SK-N-SH (cell line): Measurements from ENCODE around the gene GNB1L. TPM values are rescaled to one million over a fixed set of nuclear protein-coding genes. Genes with fewer than 3 reads are reported as not detected.

Source experiments
- CTCF ChIA-PET: fragments of 300-600, 350-600 bp; formaldehyde crosslinking; extraction: SDS; loops from one replicate; lab custom pipeline; 2021; lab: Yijun Ruan, JAX
- POLR2A ChIA-PET: fragments of 350-600 bp; sonication (Branson Sonifier 250); formaldehyde crosslinking; extraction: SDS; loops from one replicate; lab custom pipeline; 2020; ENCODE audit warnings: antibody characterized with exemption, inconsistent platforms; lab: Yijun Ruan, JAX
- DNase-seq: peaks from one replicate; pipeline ENCODE4 v3.0.0; 2012
- H2AFZ ChIP-seq: fragments of 200-600 bp; sonication (generic); 2 replicates; pipeline ENCODE4 v1.8.1; 2016; ENCODE audit warnings: antibody characterized with exemption, mild to moderate bottlenecking, low read depth
- H3F3A ChIP-seq: fragments of 200-600 bp; sonication (generic); replicated peaks from 2 replicates; pipeline ENCODE3; 2016; ENCODE audit warnings: antibody characterized with exemption, mild to moderate bottlenecking; ENCODE audit not compliant: insufficient read depth
- H3K27ac ChIP-seq, 2 experiments: fragments of 200-500 bp in 1 of 2; fragments of 200-600 bp in 1 of 2; sonication (Bioruptor generic) in 1 of 2; sonication (generic), shearing (Covaris generic) in 1 of 2; 2 replicates each; pipeline versions ENCODE4 v1.5.1 to v1.6.1; 2014 to 2016; ENCODE audit warnings: low read depth in 2 of 2, inconsistent platforms in 1 of 2, low read length in 1 of 2, mild to moderate bottlenecking in 1 of 2, mixed read lengths in 1 of 2
- H3K27me3 ChIP-seq: fragments of 200-600 bp; sonication (generic), shearing (Covaris generic); 2 replicates; pipeline ENCODE4 v1.6.1; 2016; ENCODE audit warnings: mixed run types; ENCODE audit not compliant: insufficient read depth
- H3K36me3 ChIP-seq, 2 experiments: fragments of 200-500 bp in 1 of 2; fragments of 200-600 bp in 1 of 2; sonication (Bioruptor generic) in 1 of 2; sonication (generic) in 1 of 2; replicated peaks in 1 of 2; 2 replicates each; pipeline versions ENCODE3 to v1.5.1; 2014 to 2016; ENCODE audit warnings: low read length in 1 of 2, mild to moderate bottlenecking in 1 of 2; ENCODE audit not compliant: insufficient read depth in 2 of 2, control insufficient read depth in 1 of 2
- H3K4me1 ChIP-seq, 2 experiments: fragments of 200-500 bp in 1 of 2; fragments of 200-600 bp in 1 of 2; sonication (Bioruptor generic) in 1 of 2; sonication (generic), shearing (Covaris generic) in 1 of 2; 2 replicates each; pipeline versions ENCODE4 v1.5.1 to v1.6.1; 2014 to 2016; ENCODE audit warnings: low read depth in 1 of 2, low read length in 1 of 2, mixed run types in 1 of 2; ENCODE audit not compliant: insufficient read depth in 2 of 2, control insufficient read depth in 1 of 2
- H3K4me2 ChIP-seq: fragments of 200-600 bp; sonication (generic), shearing (Covaris generic); 2 replicates; pipeline ENCODE4 v1.6.1; 2017; ENCODE audit warnings: mixed run types
- H3K4me3 ChIP-seq, 2 experiments: fragments of 200-500 bp in 1 of 2; fragments of 200-600 bp in 1 of 2; sonication (Bioruptor generic) in 1 of 2; sonication (generic), shearing (Covaris generic) in 1 of 2; 2 replicates each; pipeline versions ENCODE4 v1.5.1 to v1.8.1; 2014 to 2016; ENCODE audit warnings: low read depth in 2 of 2, inconsistent platforms in 1 of 2, low read length in 1 of 2, mild to moderate bottlenecking in 1 of 2, mixed read lengths in 1 of 2, moderate library complexity in 1 of 2
- H3K79me2 ChIP-seq: fragments of 200-600 bp; sonication (generic); 2 replicates; pipeline ENCODE4 v1.8.1; 2017; ENCODE audit warnings: mild to moderate bottlenecking; ENCODE audit not compliant: insufficient read depth
- H3K9ac ChIP-seq: fragments of 200-600 bp; sonication (generic); 2 replicates; pipeline ENCODE4 v1.6.1; 2017; ENCODE audit warnings: mixed run types
- H3K9me2 ChIP-seq: fragments of 200-600 bp; sonication (generic); 2 replicates; pipeline ENCODE4 v1.6.1; 2017; ENCODE audit warnings: mixed run types
- H3K9me3 ChIP-seq: fragments of 200-600 bp; sonication (generic); 2 replicates; pipeline ENCODE4 v1.6.1; 2017; ENCODE audit warnings: mixed run types, mild to moderate bottlenecking, moderate library complexity
- H4K20me1 ChIP-seq: fragments of 200-600 bp; sonication (generic); 2 replicates; pipeline ENCODE4 v1.6.1; 2017; ENCODE audit warnings: mild to moderate bottlenecking, mixed run types; ENCODE audit not compliant: insufficient read depth
- CHD2 ChIP-seq: fragments of 150-350 bp; IDR thresholded peaks from 2 replicates; pipeline ENCODE4 v1.6.1; 2018; ENCODE audit warnings: low read length; ENCODE audit not compliant: partially characterized antibody
- ELF1 ChIP-seq: IDR thresholded peaks from 2 replicates; pipeline ENCODE4 v1.4.0; 2012
- EP300 ChIP-seq, 2 experiments: IDR thresholded peaks; 2 replicates each; pipeline versions ENCODE4 v1.4.0 to v1.6.1; 2012; ENCODE audit warnings: borderline replicate concordance in 1 of 2, low read depth in 1 of 2, low read length in 1 of 2
- EZH2phosphoT487 ChIP-seq: fragments of 200-600 bp; sonication (generic); IDR thresholded peaks from 2 replicates; pipeline ENCODE4 v1.6.1; 2017; ENCODE audit warnings: low read depth, mixed run types, mild to moderate bottlenecking, antibody characterized with exemption, moderate library complexity, borderline replicate concordance
- FOSL2 ChIP-seq: IDR thresholded peaks from 2 replicates; pipeline ENCODE4 v1.4.0; 2012; ENCODE audit warnings: low read depth, mild to moderate bottlenecking, moderate library complexity, borderline replicate concordance
- FOXJ3 ChIP-seq: sonication (generic); formaldehyde crosslinking; IDR thresholded peaks from 2 replicates; pipeline ENCODE4 v1.5.1; 2020; ENCODE audit warnings: mild to moderate bottlenecking, missing genetic modification reagents
- FOXM1 ChIP-seq: IDR thresholded peaks from 2 replicates; pipeline ENCODE4 v1.4.0; 2012; ENCODE audit warnings: low read depth, mild to moderate bottlenecking
- GABPA ChIP-seq: IDR thresholded peaks from 2 replicates; pipeline ENCODE4 v1.4.0; 2012; ENCODE audit warnings: low read depth, mild to moderate bottlenecking
- JUND ChIP-seq: IDR thresholded peaks from 2 replicates; pipeline ENCODE4 v1.4.0; 2012
- MAX ChIP-seq: IDR thresholded peaks from 2 replicates; pipeline ENCODE4 v1.4.0; 2012; ENCODE audit warnings: low read depth
- MEF2A ChIP-seq: IDR thresholded peaks from 2 replicates; pipeline ENCODE4 v1.4.0; 2012; ENCODE audit warnings: low read depth, borderline replicate concordance
- MXI1 ChIP-seq: IDR thresholded peaks from 2 replicates; pipeline ENCODE4 v1.6.1; 2012; ENCODE audit warnings: mild to moderate bottlenecking, low read depth, low read length, improper control_type of control experiment
- NFIC ChIP-seq: IDR thresholded peaks from 2 replicates; pipeline ENCODE4 v1.4.0; 2012; ENCODE audit warnings: borderline replicate concordance
- PBX3 ChIP-seq: IDR thresholded peaks from 2 replicates; pipeline ENCODE4; 2012
- POLR2AphosphoS5 ChIP-seq: IDR thresholded peaks from 2 replicates; pipeline ENCODE4 v1.6.1; 2012; ENCODE audit warnings: low read depth, low read length
- RAD21 ChIP-seq: IDR thresholded peaks from 2 replicates; pipeline ENCODE4 v1.6.1; 2012; ENCODE audit warnings: mild to moderate bottlenecking, low read length
- RCOR1 ChIP-seq: fragments of 150-350 bp; IDR thresholded peaks from 2 replicates; pipeline ENCODE4 v1.6.1; 2017; ENCODE audit warnings: antibody characterized with exemption, low read length
- REST ChIP-seq: IDR thresholded peaks from 2 replicates; pipeline ENCODE4 v1.6.1; 2012; ENCODE audit warnings: mild to moderate bottlenecking, low read depth, low read length, moderate library complexity
- RFX5 ChIP-seq: IDR thresholded peaks from 2 replicates; pipeline ENCODE4 v1.6.1; 2012; ENCODE audit warnings: mild to moderate bottlenecking, improper control_type of control experiment, low read length
- RXRA ChIP-seq: IDR thresholded peaks from 2 replicates; pipeline ENCODE4 v1.4.0; 2012; ENCODE audit warnings: low read depth, mild to moderate bottlenecking, borderline replicate concordance
- SIN3A ChIP-seq: IDR thresholded peaks from 2 replicates; pipeline ENCODE4 v1.6.1; 2012; ENCODE audit warnings: low read depth, mild to moderate bottlenecking, low read length, moderate library complexity, borderline replicate concordance
- TEAD4 ChIP-seq: IDR thresholded peaks from 2 replicates; pipeline ENCODE4 v1.4.0; 2012; ENCODE audit warnings: mild to moderate bottlenecking, borderline replicate concordance; ENCODE audit not compliant: insufficient read depth
- USF2 ChIP-seq: fragments of 150-350 bp; IDR thresholded peaks from 2 replicates; pipeline ENCODE4 v1.6.1; 2017; ENCODE audit warnings: antibody characterized with exemption, low read length, low read depth, borderline replicate concordance
- YY1 ChIP-seq: IDR thresholded peaks from 2 replicates; pipeline ENCODE4 v1.4.0; 2012; ENCODE audit warnings: low read depth, mild to moderate bottlenecking
- ZBTB33 ChIP-seq: IDR thresholded peaks from 2 replicates; pipeline ENCODE4 v1.4.0; 2012; ENCODE audit warnings: low read depth, borderline replicate concordance
- WGBS: methylation state at CpG from one replicate; pipeline ENCODE4 v1.1.6; 2017; ENCODE audit warnings: low lambda C conversion rate; 5-methylcytosine and 5-hydroxymethylcytosine counted together
- polyA plus RNA-seq, 3 experiments: library from polyadenylated mRNA; depleted of rRNA; stranded (reverse); fragments of >200 nt; gene quantifications; 2 replicates each; pipeline ENCODE4 v1.2.3, GENCODE V29; 2012

Gene GNB1L
- polyA plus RNA-seq, 1 of the 3 experiments (the other 2 are of a cell fraction): 5.9 TPM

- Histone ChIP-seq H4K20me1 (no peaks in the 10 kb centered on the region), H3K4me2 (peak overlapping the region; percentile 64), H3F3A (no peaks in the 10 kb centered on the region), H3K36me3 (peaks cover 0 to under 1% of the 10 kb centered on the region in 2 experiments), H3K79me2 (no peaks in the 10 kb centered on the region), H3K27me3 (no peaks in the 10 kb centered on the region), H3K4me1 (peaks cover 17 to 74% of the 10 kb centered on the region in 2 experiments; a peak in 3 of 4 replicates), H3K9ac (no peak overlapping the region), H2AFZ (no peak overlapping the region), H3K4me3 (no peak overlapping the region), H3K9me3 (no peaks in the 10 kb centered on the region), H3K27ac (peak overlapping the region; percentile 59 to 84; a peak in 3 of 4 replicates), H3K9me2 (no peaks in the 10 kb centered on the region)
- peak; percentile 95 for DNase-seq
- POLR2A ChIA-PET: no interaction called here
- 51% methylated on average over 15 of the region's 35 CpGs for WGBS
- CTCF ChIA-PET: interaction anchor here (0.5 to 3.4 kb wide), 21 partner anchors 8 to 283 kb away, joined by 3 to 19 read pairs (median 4); no protein-coding TSS in a partner anchor
- TF ChIP-seq JUND (peak; percentile 93), TEAD4 (peak; percentile 98), RCOR1 (peak; percentile 80), MAX (peak; percentile 82), PBX3 (peak; percentile 41; the same call in 1 of the 2 replicates), RFX5 (no peak), FOXM1 (no peak), EZH2phosphoT487 (no peak), POLR2AphosphoS5 (peak; percentile 79), MEF2A (no peak), FOSL2 (peak; percentile 85), USF2 (0 out of 2 replicates have a peak, but pooled peaks have one; percentile 7), GABPA (no peak), CHD2 (peak; percentile 81), NFIC (peak; percentile 89), YY1 (no peak), FOXJ3 (peak; percentile 82), REST (no peak), EP300 (IDR thresholded peaks at IDR 0.05; ENCODE audit: borderline replicate concordance in 1 of 2, low read depth in 1 of 2, low read length in 1 of 2) (peak; percentile 68 to 90), ZBTB33 (0 out of 2 replicates have a peak, but pooled peaks have one; percentile 14), ELF1 (no peak; the same call in 1 of the 2 replicates), MXI1 (peak; percentile 78; the same call in 1 of the 2 replicates), RAD21 (peak; percentile 41), SIN3A (0 out of 2 replicates have a peak, but pooled peaks have one; percentile 36), RXRA (peak; percentile 95)
These were observed 55.1 kb downstream of the GNB1L start for GRCh38 chr22:19799322-19800190.
